Smooth muscle cell (in vitro differentiated cells): ENCODE data around the gene VRK3. TPM values are rescaled to one million over a fixed set of nuclear protein-coding genes. Genes with fewer than 3 reads are reported as not detected.
"Not testable (repeated sequence)": the region's sequence is repeated elsewhere in the genome, so short reads cannot be mapped to it uniquely, and the experiment has no call there.

Experiments used
- DNase-seq: peaks from one replicate; lab custom pipeline; 2025; ENCODE audit not compliant: unreplicated experiment; lab: John Stamatoyannopoulos, UW
- H2AFZ ChIP-seq: fragments of 200-600 bp; sonication (generic); 2 replicates; pipeline ENCODE4 v1.6.0; 2016; ENCODE audit warnings: antibody characterized with exemption, low read depth, mild to moderate bottlenecking
- H3F3A ChIP-seq: fragments of 200-600 bp; sonication (generic); 2 replicates; pipeline ENCODE4 v1.6.0; 2017; ENCODE audit warnings: antibody characterized with exemption, low read depth
- H3K27ac ChIP-seq: fragments of 200-600 bp; sonication (generic); 2 replicates; pipeline ENCODE4 v1.5.1; 2016; ENCODE audit warnings: low read depth, mild to moderate bottlenecking
- H3K27me3 ChIP-seq: fragments of 200-600 bp; sonication (generic); 2 replicates; pipeline ENCODE4 v1.6.1; 2016; ENCODE audit warnings: low read depth, mild to moderate bottlenecking
- H3K36me3 ChIP-seq: fragments of 200-600 bp; sonication (generic); 2 replicates; pipeline ENCODE4 v1.5.1; 2016; ENCODE audit warnings: low read depth
- H3K4me1 ChIP-seq: fragments of 200-600 bp; sonication (generic); 2 replicates; pipeline ENCODE4 v1.5.1; 2016; ENCODE audit warnings: low read depth
- H3K4me2 ChIP-seq: fragments of 200-600 bp; sonication (generic); 2 replicates; pipeline ENCODE4 v1.6.0; 2016; ENCODE audit warnings: mild to moderate bottlenecking
- H3K4me3 ChIP-seq: fragments of 200-600 bp; sonication (generic); 2 replicates; pipeline ENCODE4 v1.5.1; 2016; ENCODE audit warnings: mild to moderate bottlenecking
- H3K79me2 ChIP-seq: fragments of 200-600 bp; sonication (generic); 2 replicates; pipeline ENCODE4 v1.6.0; 2016; ENCODE audit warnings: low read depth, mild to moderate bottlenecking
- H3K9ac ChIP-seq: fragments of 200-600 bp; sonication (generic); 2 replicates; pipeline ENCODE4 v1.6.0; 2016; ENCODE audit warnings: low read depth
- H3K9me3 ChIP-seq: fragments of 200-600 bp; sonication (generic); replicated peaks from 2 replicates; pipeline ENCODE4 v1.5.1; 2016; ENCODE audit warnings: low read depth
- H4K20me1 ChIP-seq: fragments of 200-600 bp; sonication (generic); 2 replicates; pipeline ENCODE4 v1.6.0; 2016; ENCODE audit warnings: low read depth
- CTCF ChIP-seq: fragments of 200-600 bp; sonication (generic); IDR thresholded peaks from 2 replicates; pipeline ENCODE4 v1.5.1; 2017; ENCODE audit warnings: borderline replicate concordance, mild to moderate bottlenecking, antibody characterized with exemption; ENCODE audit not compliant: insufficient read depth, poor library complexity, severe bottlenecking
- WGBS: methylation state at CpG from one replicate; pipeline ENCODE4 v1.1.7; 2016; ENCODE audit warnings: low lambda C conversion rate; 5-methylcytosine and 5-hydroxymethylcytosine counted together
- polyA plus RNA-seq: library from polyadenylated mRNA; unstranded; fragments of >200 nt; fragmentation: Nextera tagmentation; extraction: Ambion mirVana; gene quantifications from 2 replicates; pipeline ENCODE4 v1.2.1, GENCODE V29; 2016
- total RNA-seq: library from RNA; depleted of rRNA; stranded (reverse); fragments of >200 nt; gene quantifications from 2 replicates; pipeline ENCODE4 v1.2.3, GENCODE V29; 2014

Gene VRK3
- total and polyA plus RNA-seq, 2 experiments from 2014 or later: 24.6 to 41.4 TPM

- Histone ChIP-seq H3K27ac (no peak overlapping the region), H3K79me2 (no peaks in the 10 kb centered on the region), H3K4me1 (no peaks in the 10 kb centered on the region), H3F3A (no peaks in the 10 kb centered on the region), H3K4me2 (no peak overlapping the region), H3K9me3 (peaks cover 8% of the 10 kb centered on the region), H3K9ac (no peak overlapping the region), H3K4me3 (no peak overlapping the region), H2AFZ (no peak overlapping the region), H3K36me3 (no peaks in the 10 kb centered on the region), H3K27me3 (no peaks in the 10 kb centered on the region), H4K20me1 (no peaks in the 10 kb centered on the region)
- no peak for DNase-seq
- TF ChIP-seq CTCF: no peak
- 90% methylated on average over 4 of the region's 4 CpGs for WGBS
Observed at GRCh38 chr19:50053119-50053518, 27.9 kb upstream of the VRK3 start.

GRCh38 chr19:50051964-50052363 lies 26.8 kb upstream of the VRK3 start:
- no peak overlapping the region for H3K4me2 ChIP-seq
- H2AFZ ChIP-seq: no peak overlapping the region
- no peak overlapping the region for H3K9ac ChIP-seq
- TF ChIP-seq CTCF: no peak
- no peaks in the 10 kb centered on the region for H3K4me1 ChIP-seq
- peaks cover 11% of the 10 kb centered on the region for H3K36me3 ChIP-seq
- no peak for DNase-seq
- peaks cover 19% of the 10 kb centered on the region for H3K9me3 ChIP-seq
- 87% methylated on average over 8 of the region's 8 CpGs for WGBS
- no peak overlapping the region for H3K27ac ChIP-seq
- no peaks in the 10 kb centered on the region for H3K79me2 ChIP-seq
- no peaks in the 10 kb centered on the region for H3F3A ChIP-seq
- no peaks in the 10 kb centered on the region for H3K27me3 ChIP-seq
- H4K20me1 ChIP-seq: no peaks in the 10 kb centered on the region
- no peak overlapping the region for H3K4me3 ChIP-seq

DNA sequence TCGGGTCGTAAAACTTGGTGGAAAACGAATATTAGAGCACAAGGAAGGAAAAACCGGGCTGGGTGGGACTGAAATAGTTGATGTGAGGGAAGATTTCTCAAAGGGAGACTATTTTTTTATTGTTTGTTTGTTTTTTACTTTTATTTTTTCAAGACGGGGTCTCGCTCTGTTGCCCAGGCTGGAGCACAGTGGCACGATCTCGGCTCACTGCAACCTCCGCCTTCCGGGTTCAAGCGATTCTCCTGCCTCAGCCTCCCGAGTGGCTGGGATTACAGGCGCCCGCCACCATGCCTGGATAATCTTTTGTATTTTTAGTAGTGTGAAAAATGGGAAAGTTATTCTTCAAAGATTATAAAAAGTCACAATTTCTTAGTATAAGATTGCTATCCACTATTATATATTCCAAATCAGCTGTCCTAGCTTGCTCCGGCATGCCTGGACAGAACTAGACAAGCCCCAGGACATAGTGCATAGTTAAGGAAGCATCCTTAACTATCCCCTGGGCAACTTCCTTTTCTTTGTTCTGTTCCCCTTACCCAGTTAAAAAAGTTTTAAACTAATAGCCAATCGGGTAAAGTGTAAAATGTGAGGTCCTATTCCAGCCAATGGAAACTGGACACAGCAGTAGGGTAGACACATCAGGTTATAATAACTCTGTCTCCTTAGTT lies 26.2 kb upstream of the VRK3 start:
- H4K20me1 ChIP-seq, H3F3A ChIP-seq, H3K27me3 ChIP-seq, H3K9ac ChIP-seq, H3K4me3 ChIP-seq, H2AFZ ChIP-seq, H3K79me2 ChIP-seq, H3K4me2 ChIP-seq, H3K27ac ChIP-seq, DNase-seq, H3K4me1 ChIP-seq: not testable (repeated sequence)
- peaks cover 25% of the 10 kb centered on the region for H3K9me3 ChIP-seq
- 86% methylated on average over 16 of the region's 16 CpGs for WGBS
- H3K36me3 ChIP-seq: peaks cover 17% of the 10 kb centered on the region

DNA sequence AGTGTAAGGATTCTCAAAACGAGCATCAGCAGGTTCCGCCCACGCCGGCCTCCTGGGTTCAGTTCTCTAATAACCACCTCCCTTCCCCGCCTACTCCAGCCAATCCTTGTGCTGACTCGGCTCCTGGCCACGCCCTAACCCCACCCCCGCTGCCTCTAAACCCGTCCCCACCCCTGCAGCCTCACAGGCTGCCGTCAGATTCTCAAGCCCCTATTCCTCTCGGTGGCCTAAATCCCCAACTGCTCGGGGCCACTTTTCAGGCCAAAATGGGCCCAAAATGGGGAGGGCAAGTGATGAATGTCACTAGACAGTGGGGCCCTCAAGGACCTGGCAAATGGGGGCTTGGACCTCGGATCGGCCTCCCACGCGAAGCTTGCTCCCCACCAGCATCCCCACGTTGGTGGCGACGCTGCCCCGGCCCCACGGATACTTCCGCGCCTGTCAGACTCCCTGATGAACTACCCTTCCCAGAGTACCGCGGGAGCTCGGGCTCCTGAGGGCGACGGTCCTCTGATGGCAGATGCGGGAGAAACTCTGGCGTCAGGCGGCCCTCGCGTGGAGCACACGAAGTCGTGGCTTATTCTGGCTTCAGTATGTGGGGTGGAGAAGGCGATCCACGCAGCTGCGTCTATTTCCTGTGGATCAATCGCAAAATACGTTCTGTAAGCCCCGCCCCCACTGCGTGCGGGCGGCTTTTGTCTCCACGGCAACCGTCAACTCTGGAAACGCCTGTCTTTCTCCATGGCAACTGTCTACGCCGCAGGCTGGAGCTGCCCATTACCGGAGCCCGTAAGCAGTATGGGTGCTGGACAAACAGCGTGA lies 25.4 kb upstream of the VRK3 start:
- H2AFZ ChIP-seq: no peak overlapping the region

More for the DNA sequence above, 25.4 kb upstream of the VRK3 start:
- no peaks in the 10 kb centered on the region for H3K4me1 ChIP-seq
- no peaks in the 10 kb centered on the region for H3F3A ChIP-seq
- no peak overlapping the region for H3K4me2 ChIP-seq
- no peak for DNase-seq
- H3K79me2 ChIP-seq: no peaks in the 10 kb centered on the region
- H3K4me3 ChIP-seq: no peak overlapping the region
- no peaks in the 10 kb centered on the region for H4K20me1 ChIP-seq
- no peak overlapping the region for H3K9ac ChIP-seq
- no peaks in the 10 kb centered on the region for H3K27me3 ChIP-seq
- H3K9me3 ChIP-seq: peaks cover 32% of the 10 kb centered on the region
- peaks cover 25% of the 10 kb centered on the region for H3K36me3 ChIP-seq
- WGBS: 66% methylated on average over 52 of the region's 52 CpGs
- TF ChIP-seq CTCF: no peak
- H3K27ac ChIP-seq: no peak overlapping the region
